Upper lobe of right lung (tissue), 1 donor: Measurements from ENCODE around the gene EREG. TPM values are rescaled to one million over a fixed set of nuclear protein-coding genes. Genes with fewer than 3 reads are reported as not detected.

Source experiments
- ATAC-seq: fragments of 200-7000 bp; cut with Tn5 transposase; one replicate; pipeline ENCODE4 v1.9.1; 2020; ENCODE audit warnings: mild to moderate bottlenecking, moderate library complexity
- DNase-seq: peaks from one replicate; pipeline ENCODE4 v3.0.0-alpha.2; 2020
- H3K27ac ChIP-seq: fragments of 200-600 bp; one replicate; pipeline ENCODE4 v1.8.0; 2022
- H3K27me3 ChIP-seq: fragments of 200-600 bp; one replicate; pipeline ENCODE4 v1.8.0; 2022; ENCODE audit warnings: mild to moderate bottlenecking
- H3K36me3 ChIP-seq: fragments of 200-600 bp; one replicate; pipeline ENCODE4 v1.8.0; 2022
- H3K4me1 ChIP-seq: fragments of 200-600 bp; one replicate; pipeline ENCODE4 v1.8.0; 2022
- H3K4me3 ChIP-seq: fragments of 200-600 bp; one replicate; pipeline ENCODE4 v1.8.0; 2022; ENCODE audit warnings: mild to moderate bottlenecking
- H3K9me3 ChIP-seq: fragments of 200-600 bp; one replicate; pipeline ENCODE4 v1.8.0; 2022
- intact Hi-C: fragments of 100-400 bp; cut with DNase I; formaldehyde crosslinking; loops from one replicate; pipeline ENCODE4 v1.11.0; 2022
- total RNA-seq: library from RNA; stranded (reverse); fragmentation: NEBNext Ultra II Directional; extraction: Animal tissue kit (Norgen Biotek cat#: 25700); gene quantifications from one replicate; pipeline ENCODE4 v1.2.1, GENCODE V29; 2021
- TF ChIP-seq, protein P1 (sequence below): fragments of 200-600 bp; IDR thresholded peaks from one replicate; pipeline ENCODE4 v1.8.0; 2022; ENCODE audit warnings: antibody characterized with exemption
- donor health status: DM: no; HTN: yes; CAD: no; lungs with severe emphysema.

EREG gene
- total RNA-seq, 1 donor from 2014 or later = 0.69 TPM

DNA sequence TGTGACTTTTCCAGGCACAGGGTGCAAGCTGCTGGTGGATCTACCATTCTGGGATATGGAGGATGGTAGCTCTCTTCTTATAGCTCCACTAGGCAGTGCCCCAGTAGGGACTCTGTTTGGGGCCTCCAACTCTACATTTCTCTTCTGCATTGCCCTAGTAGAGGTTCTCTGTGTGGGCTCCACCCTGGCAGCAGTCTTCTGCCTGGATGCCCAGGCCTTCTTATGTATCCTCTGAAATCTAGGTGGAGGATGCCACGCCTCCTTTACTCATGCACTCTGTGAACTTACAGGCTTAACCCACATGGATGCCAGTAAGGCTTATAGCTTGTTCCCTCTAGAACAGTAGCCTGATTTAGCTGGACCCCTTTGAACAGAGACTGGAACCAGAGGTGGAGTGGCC lies 20.9 kb upstream of the EREG start:
- no peaks in the 10 kb centered on the region for H3K27me3 ChIP-seq
- no peaks in the 10 kb centered on the region for H3K36me3 ChIP-seq
- intact Hi-C loops = no loop called here
- no peak for DNase-seq
- H3K4me1 ChIP-seq = no peaks in the 10 kb centered on the region
- H3K4me3 ChIP-seq = no peak overlapping the region
- TF ChIP-seq, protein P1, sequence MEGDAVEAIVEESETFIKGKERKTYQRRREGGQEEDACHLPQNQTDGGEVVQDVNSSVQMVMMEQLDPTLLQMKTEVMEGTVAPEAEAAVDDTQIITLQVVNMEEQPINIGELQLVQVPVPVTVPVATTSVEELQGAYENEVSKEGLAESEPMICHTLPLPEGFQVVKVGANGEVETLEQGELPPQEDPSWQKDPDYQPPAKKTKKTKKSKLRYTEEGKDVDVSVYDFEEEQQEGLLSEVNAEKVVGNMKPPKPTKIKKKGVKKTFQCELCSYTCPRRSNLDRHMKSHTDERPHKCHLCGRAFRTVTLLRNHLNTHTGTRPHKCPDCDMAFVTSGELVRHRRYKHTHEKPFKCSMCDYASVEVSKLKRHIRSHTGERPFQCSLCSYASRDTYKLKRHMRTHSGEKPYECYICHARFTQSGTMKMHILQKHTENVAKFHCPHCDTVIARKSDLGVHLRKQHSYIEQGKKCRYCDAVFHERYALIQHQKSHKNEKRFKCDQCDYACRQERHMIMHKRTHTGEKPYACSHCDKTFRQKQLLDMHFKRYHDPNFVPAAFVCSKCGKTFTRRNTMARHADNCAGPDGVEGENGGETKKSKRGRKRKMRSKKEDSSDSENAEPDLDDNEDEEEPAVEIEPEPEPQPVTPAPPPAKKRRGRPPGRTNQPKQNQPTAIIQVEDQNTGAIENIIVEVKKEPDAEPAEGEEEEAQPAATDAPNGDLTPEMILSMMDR = no peak
- no peak overlapping the region for H3K27ac ChIP-seq
- ATAC-seq = no peak
- H3K9me3 ChIP-seq = no peaks in the 10 kb centered on the region

DNA sequence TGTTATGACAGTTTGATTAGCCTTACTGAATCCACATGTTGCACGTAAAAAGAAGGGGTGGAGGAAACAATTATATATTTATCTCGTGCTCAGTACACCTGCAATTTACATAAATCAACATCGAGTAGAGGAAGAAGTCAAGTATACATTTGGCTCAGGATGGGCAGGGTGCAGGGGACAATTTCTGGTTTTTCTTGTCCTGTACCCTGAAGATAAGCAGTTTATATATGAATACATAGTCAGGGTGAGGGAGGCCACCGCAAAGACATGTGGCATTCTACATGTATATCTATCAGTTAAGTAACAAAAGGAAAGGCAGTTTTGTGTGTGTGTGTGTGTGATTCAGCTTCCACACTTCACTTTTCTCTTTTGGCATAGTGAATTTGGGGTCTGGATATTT lies 11.1 kb upstream of the EREG start:
- intact Hi-C loops = no loop called here
- H3K27ac ChIP-seq = no peak overlapping the region
- no peaks in the 10 kb centered on the region for H3K27me3 ChIP-seq
- TF ChIP-seq, protein P1 = no peak
- no peaks in the 10 kb centered on the region for H3K9me3 ChIP-seq
- no peaks in the 10 kb centered on the region for H3K4me1 ChIP-seq
- DNase-seq = no peak
- no peak for ATAC-seq
- no peaks in the 10 kb centered on the region for H3K36me3 ChIP-seq
- H3K4me3 ChIP-seq = no peak overlapping the region

DNA sequence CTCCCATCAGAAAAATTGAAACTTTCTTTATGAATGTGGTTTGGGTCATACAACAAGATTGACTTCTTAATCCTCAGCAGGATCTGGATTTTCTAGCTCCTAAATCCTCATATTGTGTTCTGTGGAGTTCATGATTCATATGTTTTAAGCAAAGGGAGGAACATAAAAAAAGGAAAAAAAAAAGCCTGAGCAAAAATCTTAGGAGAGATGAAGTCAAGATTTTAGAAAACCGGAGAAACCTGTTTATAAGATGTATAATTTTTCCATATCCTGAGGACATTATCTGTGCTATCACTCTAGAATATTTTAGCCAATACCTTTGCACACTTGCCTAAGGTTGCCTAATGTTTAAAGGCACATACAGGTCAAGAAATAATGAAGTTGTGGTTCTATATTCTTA lies 7.0 kb upstream of the EREG start:
- H3K36me3 ChIP-seq = no peaks in the 10 kb centered on the region
- H3K4me1 ChIP-seq = no peaks in the 10 kb centered on the region
- TF ChIP-seq, protein P1 = no peak
- H3K27me3 ChIP-seq = peaks cover 6% of the 10 kb centered on the region
- no peak overlapping the region for H3K4me3 ChIP-seq
- no peak overlapping the region for H3K27ac ChIP-seq
- intact Hi-C loops = no loop called here
- no peaks in the 10 kb centered on the region for H3K9me3 ChIP-seq
- DNase-seq (no peak), ATAC-seq (no peak)

DNA sequence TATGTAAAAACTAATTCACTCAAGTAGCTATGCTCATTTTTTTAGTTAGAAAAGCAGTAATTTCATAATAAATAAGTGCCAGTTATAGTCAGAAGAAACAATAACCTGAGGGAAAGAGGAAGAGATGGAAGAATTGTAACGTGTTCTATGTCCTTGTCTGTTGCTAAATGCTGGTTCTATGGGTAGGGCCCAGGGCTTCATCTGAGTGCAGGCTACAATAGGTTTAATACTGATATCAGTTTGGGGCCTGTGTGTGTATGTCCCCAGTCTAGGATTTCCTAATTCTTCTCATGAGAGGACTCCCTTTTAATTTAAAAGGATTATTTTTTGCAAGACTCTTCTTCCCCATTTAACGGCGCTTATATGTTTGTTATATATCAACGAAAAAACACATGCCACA lies 3.3 kb upstream of the EREG start:
- Histone ChIP-seq H3K4me1 (peaks cover 11% of the 10 kb centered on the region), H3K4me3 (no peak overlapping the region), H3K36me3 (no peaks in the 10 kb centered on the region), H3K9me3 (no peaks in the 10 kb centered on the region), H3K27me3 (peaks cover 25% of the 10 kb centered on the region), H3K27ac (no peak overlapping the region)
- intact Hi-C loops = no loop called here
- ATAC-seq (no peak), DNase-seq (no peak)
- TF ChIP-seq, protein P1 = no peak

DNA sequence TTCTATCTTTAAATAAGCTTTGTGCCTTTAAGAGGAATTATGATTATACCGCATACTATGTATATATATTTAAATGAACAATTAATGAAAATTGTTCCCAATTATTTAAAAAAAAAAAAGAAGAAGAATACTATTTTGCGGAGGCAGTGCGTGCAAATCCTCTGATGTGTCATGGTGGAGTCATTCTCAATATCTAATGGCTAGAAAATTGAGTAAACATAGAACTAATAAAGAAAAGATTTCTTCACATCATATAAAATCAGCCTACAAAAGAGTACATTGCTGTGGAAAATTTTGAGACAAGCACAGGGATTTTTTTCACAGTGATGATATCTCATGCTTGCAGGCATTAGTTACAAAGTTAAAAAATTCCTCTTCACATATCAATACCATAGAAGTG lies 2.6 kb upstream of the EREG start:
- H3K27ac ChIP-seq = no peak overlapping the region
- no peaks in the 10 kb centered on the region for H3K36me3 ChIP-seq
- no peak for DNase-seq
- peaks cover 30% of the 10 kb centered on the region for H3K27me3 ChIP-seq
- TF ChIP-seq, protein P1 = no peak
- intact Hi-C loops = no loop called here
- no peaks in the 10 kb centered on the region for H3K9me3 ChIP-seq
- peaks cover 11% of the 10 kb centered on the region for H3K4me1 ChIP-seq
- H3K4me3 ChIP-seq = no peak overlapping the region
- no peak for ATAC-seq

DNA sequence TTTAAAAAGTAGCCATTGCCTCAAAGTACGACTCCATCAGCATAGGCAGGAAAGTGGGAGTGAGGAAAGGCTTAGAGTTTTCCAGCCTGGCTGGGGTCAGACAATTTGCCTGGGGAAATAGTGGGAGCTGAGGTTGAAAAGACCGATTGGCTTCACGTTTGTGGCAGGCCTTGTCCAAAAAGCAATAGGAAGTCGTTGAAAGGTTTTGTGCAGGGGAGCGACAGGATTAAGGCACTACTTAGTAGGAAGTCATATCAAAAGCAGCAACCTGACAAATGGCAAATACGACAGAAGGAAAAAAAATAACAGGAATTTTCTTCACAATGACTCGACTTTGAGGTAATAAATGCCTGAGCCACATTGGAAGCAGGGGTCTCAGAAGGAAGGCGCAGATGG lies 691 bp upstream of the EREG start:
- Histone ChIP-seq H3K27me3 (peaks cover 29% of the 10 kb centered on the region), H3K36me3 (no peaks in the 10 kb centered on the region), H3K4me3 (no peak overlapping the region), H3K27ac (no peak overlapping the region), H3K4me1 (peaks cover 11% of the 10 kb centered on the region), H3K9me3 (no peaks in the 10 kb centered on the region)
- TF ChIP-seq, protein P1 = no peak
- no peak for DNase-seq
- ATAC-seq = no peak
- intact Hi-C loops = no loop called here
